GM12878 (cell line): ENCODE results near the gene UBTF. TPM values are rescaled to one million over a fixed set of nuclear protein-coding genes. Genes with fewer than 3 reads are reported as not detected.

Source experiments
- CHD2 ChIP-seq: IDR thresholded peaks from 2 replicates; pipeline ENCODE4 v1.6.1; 2011; ENCODE audit warnings: low read depth, low read length, improper control_type of control experiment, borderline replicate concordance
- CREB1 ChIP-seq: IDR thresholded peaks from 2 replicates; pipeline ENCODE4 v1.6.1; 2012; ENCODE audit warnings: low read depth, mild to moderate bottlenecking, inconsistent platforms
- GATAD2B ChIP-seq: fragments of 450-650 bp; conservative IDR thresholded peaks from 2 replicates; pipeline ENCODE4 v1.6.1; 2017; ENCODE audit warnings: low read depth, mild to moderate bottlenecking, moderate library complexity
- HDGF ChIP-seq: fragments of 450-650 bp; IDR thresholded peaks from 2 replicates; pipeline ENCODE4 v1.6.1; 2016; ENCODE audit warnings: antibody characterized with exemption
- JUND ChIP-seq: IDR thresholded peaks from 2 replicates; pipeline ENCODE4 v1.6.1; 2012; ENCODE audit warnings: low read depth, mild to moderate bottlenecking, low read length, improper control_type of control experiment, moderate library complexity
- MEF2A ChIP-seq: IDR thresholded peaks from 2 replicates; pipeline ENCODE4 v1.6.1; 2011; ENCODE audit warnings: low read depth, mild to moderate bottlenecking, low read length, moderate library complexity; ENCODE audit not compliant: insufficient read depth
- MEF2B ChIP-seq: fragments of 450-650 bp; IDR thresholded peaks from 2 replicates; pipeline ENCODE4 v1.6.1; 2018; ENCODE audit warnings: mild to moderate bottlenecking, moderate library complexity; ENCODE audit not compliant: partially characterized antibody, poor library complexity, severe bottlenecking
- PML ChIP-seq: IDR thresholded peaks from 2 replicates; pipeline ENCODE4 v1.6.1; 2012; ENCODE audit warnings: low read length, inconsistent platforms
- POLR2A ChIP-seq: IDR thresholded peaks from 2 replicates; pipeline ENCODE4 v1.6.1; 2011; ENCODE audit warnings: low read depth, mild to moderate bottlenecking, low read length
- POLR2AphosphoS2 ChIP-seq: IDR thresholded peaks from 2 replicates; pipeline ENCODE4 v1.6.1; 2011; ENCODE audit warnings: low read depth, mild to moderate bottlenecking, low read length, improper control_type of control experiment, moderate library complexity
- RFX5 ChIP-seq: IDR thresholded peaks from 2 replicates; pipeline ENCODE4 v1.6.1; 2011; ENCODE audit warnings: low read depth, low read length, improper control_type of control experiment
- RUNX3 ChIP-seq: IDR thresholded peaks from 2 replicates; pipeline ENCODE4 v1.6.1; 2012; ENCODE audit warnings: low read length, inconsistent platforms
- SMAD1 ChIP-seq: fragments of 450-650 bp; IDR thresholded peaks from 2 replicates; pipeline ENCODE4 v1.6.1; 2018; ENCODE audit warnings: mild to moderate bottlenecking, low read depth; ENCODE audit not compliant: partially characterized antibody
- SMARCA5 ChIP-seq: fragments of 450-650 bp; IDR thresholded peaks from 2 replicates; pipeline ENCODE4 v1.6.1; 2017; ENCODE audit warnings: mild to moderate bottlenecking
- TCF12 ChIP-seq: IDR thresholded peaks from 2 replicates; pipeline ENCODE4 v1.6.1; 2011; ENCODE audit warnings: low read depth, mild to moderate bottlenecking, low read length
- WRNIP1 ChIP-seq: IDR thresholded peaks from 2 replicates; pipeline ENCODE4 v1.6.1; 2011; ENCODE audit warnings: low read depth, low read length, improper control_type of control experiment, borderline replicate concordance
- polyA plus RNA-seq, 11 experiments: library from polyadenylated mRNA; depleted of rRNA in 4 of 11; unstranded in 6 of 11; stranded (reverse) in 5 of 11; fragments of >200 nt; fragmentation: Nextera tagmentation in 4 of 11; fragmentation: Illumina TruSeq in 1 of 11; extraction: Ambion mirVana in 4 of 11; extraction: Trizol in 1 of 11; gene quantifications; 1 replicate in 1 of 11; 2 replicates in 10 of 11; pipeline versions ENCODE4 v1.2.1 to v1.2.3, GENCODE V29; 2011 to 2016; ENCODE audit warnings: inconsistent platforms in 2 of 11, missing spikeins in 2 of 11, low read depth in 1 of 11
- total RNA-seq, 4 experiments: library from RNA; depleted of rRNA in 3 of 4; stranded (reverse); fragments of >200 nt in 3 of 4; fragmentation: Illumina TruSeq in 1 of 4; extraction: Trizol in 1 of 4; gene quantifications; 2 replicates each; pipeline versions ENCODE4 v1.2.1 to v1.2.3, GENCODE V29; 2013 to 2021
- TF ChIP-seq, protein P1 (sequence below): fragments of 450-650 bp; IDR thresholded peaks from 2 replicates; pipeline ENCODE4 v1.6.1; 2016; ENCODE audit warnings: mild to moderate bottlenecking
- TF ChIP-seq, protein P2 (sequence below): fragments of 450-650 bp; conservative IDR thresholded peaks from 2 replicates; pipeline ENCODE4 v1.6.1; 2017; ENCODE audit warnings: mild to moderate bottlenecking, moderate library complexity
- TF ChIP-seq, protein P3 (sequence below): fragments of 450-650 bp; IDR thresholded peaks from 2 replicates; pipeline ENCODE4 v1.6.1; 2018; ENCODE audit warnings: mild to moderate bottlenecking, low read depth, moderate library complexity; ENCODE audit not compliant: partially characterized antibody
- TF ChIP-seq, protein P4 (sequence below): fragments of 450-650 bp; IDR thresholded peaks from 2 replicates; pipeline ENCODE4 v1.6.1; 2016; ENCODE audit warnings: mild to moderate bottlenecking, moderate library complexity, borderline replicate concordance

UBTF gene
- total and polyA plus RNA-seq, 10 of the 15 experiments (the other 5 are each of a cell fraction or from before 2014, with no cell fraction given) = 2.2 to 124 (median 79.6) TPM

DNA sequence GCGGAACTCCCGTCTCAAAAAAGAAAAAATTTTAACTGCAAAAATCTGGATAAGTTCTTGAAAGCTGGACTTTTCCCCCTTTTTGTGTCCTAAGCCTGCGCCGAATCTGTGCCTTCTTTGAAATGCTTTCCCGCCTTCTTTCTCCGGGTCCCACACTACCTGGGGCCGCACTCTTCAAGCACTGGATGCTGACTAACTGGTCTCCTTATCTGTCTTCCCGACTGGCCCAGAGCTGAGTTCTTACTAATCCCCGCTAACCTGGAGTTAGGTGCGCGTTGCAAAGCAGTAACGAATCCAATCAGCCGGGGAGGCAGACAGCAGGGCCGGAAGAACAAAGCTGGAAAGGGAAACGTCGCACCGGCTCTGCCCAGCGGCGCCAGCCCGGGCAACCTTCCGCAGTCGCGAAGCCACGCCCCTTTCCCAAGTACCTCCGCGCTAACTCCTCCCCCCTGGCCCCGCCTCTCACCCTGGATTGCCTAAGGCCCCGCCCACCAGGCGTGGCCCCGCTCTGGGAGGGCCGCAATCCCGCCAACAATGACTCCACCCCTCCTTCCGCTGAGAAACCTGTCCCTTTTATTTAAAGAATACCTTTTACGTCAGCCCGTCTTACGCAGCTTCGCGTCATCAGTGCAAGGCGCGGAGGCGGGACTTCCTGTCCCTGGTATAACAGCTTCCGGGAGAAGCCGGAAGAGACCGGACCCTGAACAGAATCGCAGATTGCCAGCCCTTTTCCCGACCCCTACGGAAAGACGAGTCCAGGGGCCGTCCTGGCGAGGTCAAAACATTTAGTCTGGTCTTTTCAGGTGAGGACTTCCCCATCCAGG lies 33.0 kb downstream of the UBTF start, which contains the start of gene TMUB2 (continued):
- TF ChIP-seq, protein P1, sequence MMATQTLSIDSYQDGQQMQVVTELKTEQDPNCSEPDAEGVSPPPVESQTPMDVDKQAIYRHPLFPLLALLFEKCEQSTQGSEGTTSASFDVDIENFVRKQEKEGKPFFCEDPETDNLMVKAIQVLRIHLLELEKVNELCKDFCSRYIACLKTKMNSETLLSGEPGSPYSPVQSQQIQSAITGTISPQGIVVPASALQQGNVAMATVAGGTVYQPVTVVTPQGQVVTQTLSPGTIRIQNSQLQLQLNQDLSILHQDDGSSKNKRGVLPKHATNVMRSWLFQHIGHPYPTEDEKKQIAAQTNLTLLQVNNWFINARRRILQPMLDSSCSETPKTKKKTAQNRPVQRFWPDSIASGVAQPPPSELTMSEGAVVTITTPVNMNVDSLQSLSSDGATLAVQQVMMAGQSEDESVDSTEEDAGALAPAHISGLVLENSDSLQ = peak; percentile 76
- TF ChIP-seq RUNX3 = no peak
- TF ChIP-seq POLR2A = peak; percentile 94
- TF ChIP-seq GATAD2B = 0 out of 2 replicates have a peak, but pooled peaks have one; percentile 41
- TF ChIP-seq, protein P2, sequence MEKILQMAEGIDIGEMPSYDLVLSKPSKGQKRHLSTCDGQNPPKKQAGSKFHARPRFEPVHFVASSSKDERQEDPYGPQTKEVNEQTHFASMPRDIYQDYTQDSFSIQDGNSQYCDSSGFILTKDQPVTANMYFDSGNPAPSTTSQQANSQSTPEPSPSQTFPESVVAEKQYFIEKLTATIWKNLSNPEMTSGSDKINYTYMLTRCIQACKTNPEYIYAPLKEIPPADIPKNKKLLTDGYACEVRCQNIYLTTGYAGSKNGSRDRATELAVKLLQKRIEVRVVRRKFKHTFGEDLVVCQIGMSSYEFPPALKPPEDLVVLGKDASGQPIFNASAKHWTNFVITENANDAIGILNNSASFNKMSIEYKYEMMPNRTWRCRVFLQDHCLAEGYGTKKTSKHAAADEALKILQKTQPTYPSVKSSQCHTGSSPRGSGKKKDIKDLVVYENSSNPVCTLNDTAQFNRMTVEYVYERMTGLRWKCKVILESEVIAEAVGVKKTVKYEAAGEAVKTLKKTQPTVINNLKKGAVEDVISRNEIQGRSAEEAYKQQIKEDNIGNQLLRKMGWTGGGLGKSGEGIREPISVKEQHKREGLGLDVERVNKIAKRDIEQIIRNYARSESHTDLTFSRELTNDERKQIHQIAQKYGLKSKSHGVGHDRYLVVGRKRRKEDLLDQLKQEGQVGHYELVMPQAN = peak; percentile 90
- no peak for TF ChIP-seq MEF2B
- TF ChIP-seq PML = 0 out of 2 replicates have a peak, but pooled peaks have one; percentile 1
- TF ChIP-seq WRNIP1 = 0 out of 2 replicates have a peak, but pooled peaks have one; percentile 64
- TF ChIP-seq JUND = 0 out of 2 replicates have a peak, but pooled peaks have one; percentile 46
- TF ChIP-seq, protein P3, sequence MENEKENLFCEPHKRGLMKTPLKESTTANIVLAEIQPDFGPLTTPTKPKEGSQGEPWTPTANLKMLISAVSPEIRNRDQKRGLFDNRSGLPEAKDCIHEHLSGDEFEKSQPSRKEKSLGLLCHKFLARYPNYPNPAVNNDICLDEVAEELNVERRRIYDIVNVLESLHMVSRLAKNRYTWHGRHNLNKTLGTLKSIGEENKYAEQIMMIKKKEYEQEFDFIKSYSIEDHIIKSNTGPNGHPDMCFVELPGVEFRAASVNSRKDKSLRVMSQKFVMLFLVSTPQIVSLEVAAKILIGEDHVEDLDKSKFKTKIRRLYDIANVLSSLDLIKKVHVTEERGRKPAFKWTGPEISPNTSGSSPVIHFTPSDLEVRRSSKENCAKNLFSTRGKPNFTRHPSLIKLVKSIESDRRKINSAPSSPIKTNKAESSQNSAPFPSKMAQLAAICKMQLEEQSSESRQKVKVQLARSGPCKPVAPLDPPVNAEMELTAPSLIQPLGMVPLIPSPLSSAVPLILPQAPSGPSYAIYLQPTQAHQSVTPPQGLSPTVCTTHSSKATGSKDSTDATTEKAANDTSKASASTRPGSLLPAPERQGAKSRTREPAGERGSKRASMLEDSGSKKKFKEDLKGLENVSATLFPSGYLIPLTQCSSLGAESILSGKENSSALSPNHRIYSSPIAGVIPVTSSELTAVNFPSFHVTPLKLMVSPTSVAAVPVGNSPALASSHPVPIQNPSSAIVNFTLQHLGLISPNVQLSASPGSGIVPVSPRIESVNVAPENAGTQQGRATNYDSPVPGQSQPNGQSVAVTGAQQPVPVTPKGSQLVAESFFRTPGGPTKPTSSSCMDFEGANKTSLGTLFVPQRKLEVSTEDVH = peak; percentile 98
- TF ChIP-seq RFX5 = 0 out of 2 replicates have a peak, but pooled peaks have one; percentile 21
- TF ChIP-seq, protein P4, sequence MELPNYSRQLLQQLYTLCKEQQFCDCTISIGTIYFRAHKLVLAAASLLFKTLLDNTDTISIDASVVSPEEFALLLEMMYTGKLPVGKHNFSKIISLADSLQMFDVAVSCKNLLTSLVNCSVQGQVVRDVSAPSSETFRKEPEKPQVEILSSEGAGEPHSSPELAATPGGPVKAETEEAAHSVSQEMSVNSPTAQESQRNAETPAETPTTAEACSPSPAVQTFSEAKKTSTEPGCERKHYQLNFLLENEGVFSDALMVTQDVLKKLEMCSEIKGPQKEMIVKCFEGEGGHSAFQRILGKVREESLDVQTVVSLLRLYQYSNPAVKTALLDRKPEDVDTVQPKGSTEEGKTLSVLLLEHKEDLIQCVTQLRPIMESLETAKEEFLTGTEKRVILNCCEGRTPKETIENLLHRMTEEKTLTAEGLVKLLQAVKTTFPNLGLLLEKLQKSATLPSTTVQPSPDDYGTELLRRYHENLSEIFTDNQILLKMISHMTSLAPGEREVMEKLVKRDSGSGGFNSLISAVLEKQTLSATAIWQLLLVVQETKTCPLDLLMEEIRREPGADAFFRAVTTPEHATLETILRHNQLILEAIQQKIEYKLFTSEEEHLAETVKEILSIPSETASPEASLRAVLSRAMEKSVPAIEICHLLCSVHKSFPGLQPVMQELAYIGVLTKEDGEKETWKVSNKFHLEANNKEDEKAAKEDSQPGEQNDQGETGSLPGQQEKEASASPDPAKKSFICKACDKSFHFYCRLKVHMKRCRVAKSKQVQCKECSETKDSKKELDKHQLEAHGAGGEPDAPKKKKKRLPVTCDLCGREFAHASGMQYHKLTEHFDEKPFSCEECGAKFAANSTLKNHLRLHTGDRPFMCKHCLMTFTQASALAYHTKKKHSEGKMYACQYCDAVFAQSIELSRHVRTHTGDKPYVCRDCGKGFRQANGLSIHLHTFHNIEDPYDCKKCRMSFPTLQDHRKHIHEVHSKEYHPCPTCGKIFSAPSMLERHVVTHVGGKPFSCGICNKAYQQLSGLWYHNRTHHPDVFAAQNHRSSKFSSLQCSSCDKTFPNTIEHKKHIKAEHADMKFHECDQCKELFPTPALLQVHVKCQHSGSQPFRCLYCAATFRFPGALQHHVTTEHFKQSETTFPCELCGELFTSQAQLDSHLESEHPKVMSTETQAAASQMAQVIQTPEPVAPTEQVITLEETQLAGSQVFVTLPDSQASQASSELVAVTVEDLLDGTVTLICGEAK = peak; percentile 98
- TF ChIP-seq CREB1 = peak; percentile 100
- TF ChIP-seq HDGF = peak; percentile 99
- peak; percentile 54 for TF ChIP-seq SMARCA5
- peak; percentile 35 for TF ChIP-seq SMAD1
- peak; percentile 84 for TF ChIP-seq POLR2AphosphoS2
- peak; percentile 66; the same call in 1 of the 2 replicates for TF ChIP-seq CHD2
- TF ChIP-seq TCF12 = peak; percentile 44; the same call in 1 of the 2 replicates
- no peak for TF ChIP-seq MEF2A
